OCI-LY3 (cell line): ENCODE data around the gene MET.

Experiments
- EZH2phosphoT487 ChIP-seq: fragments of 200-600 bp; shearing (Covaris generic); IDR thresholded peaks from 2 replicates; pipeline ENCODE4 v1.6.1; 2018; ENCODE audit warnings: antibody characterized with exemption, mixed run types, low read depth
- TF ChIP-seq, protein P1 (sequence below): fragments of 200-600, 300-600 bp; sonication (generic); IDR thresholded peaks from 2 replicates; pipeline ENCODE4 v1.5.1; 2014; ENCODE audit warnings: antibody characterized with exemption, low read length, low read depth

GRCh38 chr7:116779216-116779615 lies 107.2 kb downstream of the MET start:
- TF ChIP-seq, protein P1, sequence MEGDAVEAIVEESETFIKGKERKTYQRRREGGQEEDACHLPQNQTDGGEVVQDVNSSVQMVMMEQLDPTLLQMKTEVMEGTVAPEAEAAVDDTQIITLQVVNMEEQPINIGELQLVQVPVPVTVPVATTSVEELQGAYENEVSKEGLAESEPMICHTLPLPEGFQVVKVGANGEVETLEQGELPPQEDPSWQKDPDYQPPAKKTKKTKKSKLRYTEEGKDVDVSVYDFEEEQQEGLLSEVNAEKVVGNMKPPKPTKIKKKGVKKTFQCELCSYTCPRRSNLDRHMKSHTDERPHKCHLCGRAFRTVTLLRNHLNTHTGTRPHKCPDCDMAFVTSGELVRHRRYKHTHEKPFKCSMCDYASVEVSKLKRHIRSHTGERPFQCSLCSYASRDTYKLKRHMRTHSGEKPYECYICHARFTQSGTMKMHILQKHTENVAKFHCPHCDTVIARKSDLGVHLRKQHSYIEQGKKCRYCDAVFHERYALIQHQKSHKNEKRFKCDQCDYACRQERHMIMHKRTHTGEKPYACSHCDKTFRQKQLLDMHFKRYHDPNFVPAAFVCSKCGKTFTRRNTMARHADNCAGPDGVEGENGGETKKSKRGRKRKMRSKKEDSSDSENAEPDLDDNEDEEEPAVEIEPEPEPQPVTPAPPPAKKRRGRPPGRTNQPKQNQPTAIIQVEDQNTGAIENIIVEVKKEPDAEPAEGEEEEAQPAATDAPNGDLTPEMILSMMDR: no peak
- TF ChIP-seq EZH2phosphoT487: no peak
